ENCODE measurements around the gene PARPBP.
"Not testable (repeated sequence)": the region's sequence is repeated elsewhere in the genome, so short reads cannot be mapped to it uniquely, and the experiment has no call there.

Gene PARPBP, protein sequence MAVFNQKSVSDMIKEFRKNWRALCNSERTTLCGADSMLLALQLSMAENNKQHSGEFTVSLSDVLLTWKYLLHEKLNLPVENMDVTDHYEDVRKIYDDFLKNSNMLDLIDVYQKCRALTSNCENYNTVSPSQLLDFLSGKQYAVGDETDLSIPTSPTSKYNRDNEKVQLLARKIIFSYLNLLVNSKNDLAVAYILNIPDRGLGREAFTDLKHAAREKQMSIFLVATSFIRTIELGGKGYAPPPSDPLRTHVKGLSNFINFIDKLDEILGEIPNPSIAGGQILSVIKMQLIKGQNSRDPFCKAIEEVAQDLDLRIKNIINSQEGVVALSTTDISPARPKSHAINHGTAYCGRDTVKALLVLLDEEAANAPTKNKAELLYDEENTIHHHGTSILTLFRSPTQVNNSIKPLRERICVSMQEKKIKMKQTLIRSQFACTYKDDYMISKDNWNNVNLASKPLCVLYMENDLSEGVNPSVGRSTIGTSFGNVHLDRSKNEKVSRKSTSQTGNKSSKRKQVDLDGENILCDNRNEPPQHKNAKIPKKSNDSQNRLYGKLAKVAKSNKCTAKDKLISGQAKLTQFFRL

DNA sequence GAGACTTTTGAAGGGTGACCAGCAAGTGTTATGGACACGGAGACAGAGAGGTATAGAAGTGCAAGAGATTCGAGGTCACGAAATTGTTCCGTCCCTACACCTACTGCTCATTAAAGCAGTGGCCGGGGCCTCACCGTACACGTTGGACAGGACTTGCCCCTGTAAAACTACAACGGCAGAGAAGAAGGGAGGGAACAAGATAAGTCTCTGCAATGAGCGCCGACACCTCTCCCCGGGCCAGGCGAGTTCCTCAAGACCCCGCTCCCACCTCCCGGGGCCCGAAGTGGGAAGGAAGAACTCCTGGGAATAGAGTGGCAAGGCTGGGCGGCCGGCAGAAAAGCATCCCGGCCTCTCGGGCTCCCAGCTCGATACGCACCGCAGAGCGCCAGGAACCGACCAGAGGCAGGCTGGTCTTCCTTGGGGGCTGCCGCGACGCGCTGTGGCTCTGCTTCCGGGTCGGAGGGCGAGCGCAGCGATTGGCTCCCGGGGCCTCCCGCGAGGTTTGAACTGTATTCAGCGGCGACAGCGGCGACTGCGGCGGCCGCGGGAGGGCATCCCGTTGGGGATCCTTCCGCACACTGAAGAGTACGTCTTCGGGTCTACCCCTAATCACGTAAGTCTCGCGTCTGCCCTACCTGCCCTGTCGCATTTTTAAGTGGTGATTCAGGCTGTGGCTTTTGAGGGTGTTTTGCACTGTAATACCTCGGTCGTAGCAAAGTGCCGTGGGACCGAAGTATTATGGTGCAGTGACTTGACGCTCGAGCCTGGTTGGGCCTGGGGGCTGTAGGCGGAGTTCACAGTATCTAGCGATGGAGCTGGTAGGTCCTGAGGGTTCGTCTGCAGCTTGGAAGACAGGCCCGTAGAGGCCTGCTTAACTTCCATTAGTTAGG, at the start of gene PARPBP, which contains the start of gene NUP37:
Gene PARPBP, plus strand, starts transcription at position 510 of the 890 bp plus-strand sequence. CDS start 3,706 bp downstream, outside the sequence.
Gene NUP37, minus strand, starts transcription at position 441 of the 890 bp plus-strand sequence. CDS start 1,596 bp downstream, outside the sequence.
- DNase-seq: peak; percentile 88

DNA sequence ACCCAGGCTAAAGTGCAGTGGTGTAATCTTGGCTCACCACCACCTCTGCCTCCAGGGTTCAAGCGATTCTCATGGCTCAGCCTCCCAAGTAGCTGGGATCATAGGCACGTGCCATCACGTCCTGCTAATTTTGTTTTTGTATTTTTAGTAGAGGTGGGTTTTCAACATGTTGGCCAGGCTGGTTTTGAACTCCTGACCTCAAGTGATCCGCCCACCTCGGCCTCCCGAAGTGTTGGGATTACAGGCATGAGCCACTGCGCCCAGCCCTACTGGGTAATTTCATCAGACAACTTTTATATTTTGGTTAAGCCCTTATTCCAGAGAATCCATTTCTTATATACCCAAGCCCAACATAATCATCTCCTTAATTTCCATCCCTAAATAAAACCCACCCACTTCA, 47.9 kb upstream of the PARPBP start:
- not testable (repeated sequence) for DNase-seq

GRCh38 chr12:102080842-102081241, 39.1 kb upstream of the PARPBP start:
- DNase-seq: no peak

DNA sequence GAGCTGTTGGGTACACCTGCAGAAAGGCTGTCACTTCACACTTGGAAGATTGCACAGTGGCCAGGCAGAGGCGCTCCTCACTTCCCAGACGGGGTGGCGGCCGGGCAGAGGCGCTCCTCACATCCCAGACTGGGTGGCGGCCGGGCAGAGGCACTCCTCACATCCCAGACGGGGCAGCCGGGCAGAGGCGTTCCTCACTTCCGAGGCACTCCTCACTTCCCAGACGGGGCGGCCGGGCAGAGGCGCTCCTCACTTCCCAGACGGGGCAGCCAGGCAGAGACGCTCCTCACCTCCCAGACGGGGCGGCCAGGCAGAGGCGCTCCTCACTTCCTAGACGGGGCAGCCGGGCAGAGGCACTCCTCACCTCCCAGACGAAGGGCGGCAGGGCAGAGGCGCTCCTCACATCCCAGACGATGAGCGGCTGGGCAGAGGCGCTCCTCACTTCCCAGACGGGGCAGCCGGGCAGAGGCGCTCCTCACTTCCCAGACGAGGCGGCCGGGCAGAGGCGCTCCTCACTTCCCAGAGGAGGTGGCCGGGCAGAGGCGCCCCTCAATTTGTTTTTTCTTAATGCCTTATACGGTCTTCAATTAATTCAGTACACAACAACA, 30.7 kb upstream of the PARPBP start:
- not testable (repeated sequence) for DNase-seq

- no peak for DNase-seq
Measured at GRCh38 chr12:102093319-102093718, 26.7 kb upstream of the PARPBP start.

GRCh38 chr12:102095677-102096263, 24.2 kb upstream of the PARPBP start:
- no peak for DNase-seq

DNA sequence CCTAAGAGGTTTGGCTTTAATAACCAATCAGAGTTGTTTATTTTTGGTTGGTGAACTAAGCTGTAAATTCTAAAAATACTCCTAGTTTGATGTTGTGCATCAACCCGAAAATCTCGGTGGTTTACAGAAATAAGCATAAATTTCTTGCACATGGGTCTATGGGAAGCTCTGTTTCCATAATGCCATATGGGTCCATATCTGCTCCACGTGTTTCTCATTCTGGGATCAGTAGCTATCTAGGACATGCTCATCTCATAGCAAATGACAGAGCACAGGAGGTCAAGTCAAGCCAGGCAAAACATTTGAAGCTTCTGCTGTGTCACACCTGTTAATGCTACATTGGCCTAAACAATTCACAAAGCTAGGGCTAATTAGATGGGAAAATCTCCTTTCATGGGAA, 23.1 kb upstream of the PARPBP start:
- no peak for DNase-seq

DNA sequence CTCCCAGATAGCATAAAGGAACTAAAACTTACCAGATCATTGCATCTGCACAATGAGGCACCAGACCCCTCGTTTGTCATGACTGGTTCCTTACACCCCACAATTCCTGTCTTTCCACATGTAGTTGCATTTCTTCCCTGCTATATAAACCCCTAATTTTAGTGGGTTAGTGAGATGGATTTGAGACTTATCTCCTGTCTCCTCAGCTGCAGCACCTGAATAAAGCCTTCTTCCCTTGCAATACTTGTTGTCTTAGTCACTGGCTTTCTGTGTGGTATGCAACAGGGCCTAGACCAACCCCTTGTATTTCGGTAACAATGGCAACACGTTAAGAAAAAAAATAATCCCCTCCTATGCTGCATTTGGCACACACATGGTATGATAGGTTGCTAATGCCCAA, 13.1 kb upstream of the PARPBP start:
- DNase-seq: no peak

- DNase-seq: no peak
Measured at GRCh38 chr12:102107970-102108369, 12.0 kb upstream of the PARPBP start.

DNA sequence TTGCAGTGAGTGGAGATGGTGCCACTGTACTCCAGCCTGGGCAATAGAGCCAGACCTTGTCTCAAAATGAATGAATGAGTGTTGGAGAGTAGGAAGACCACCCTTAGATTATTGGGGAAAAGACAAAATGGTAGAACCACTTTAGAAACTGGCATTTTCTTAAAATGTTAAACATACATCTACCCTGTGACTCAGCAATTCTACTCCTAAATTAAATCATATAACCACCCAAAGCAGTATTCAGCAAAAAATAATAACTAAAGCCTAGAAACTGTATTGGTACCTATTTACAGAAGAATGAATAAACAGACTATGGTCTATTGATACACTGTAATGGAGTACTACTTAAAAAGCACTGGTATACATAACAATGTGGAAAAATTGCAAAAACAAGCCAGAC, 9.2 kb upstream of the PARPBP start:
- no peak for DNase-seq

GRCh38 chr12:102114212-102114611, 5.8 kb upstream of the PARPBP start:
- DNase-seq: no peak

DNA sequence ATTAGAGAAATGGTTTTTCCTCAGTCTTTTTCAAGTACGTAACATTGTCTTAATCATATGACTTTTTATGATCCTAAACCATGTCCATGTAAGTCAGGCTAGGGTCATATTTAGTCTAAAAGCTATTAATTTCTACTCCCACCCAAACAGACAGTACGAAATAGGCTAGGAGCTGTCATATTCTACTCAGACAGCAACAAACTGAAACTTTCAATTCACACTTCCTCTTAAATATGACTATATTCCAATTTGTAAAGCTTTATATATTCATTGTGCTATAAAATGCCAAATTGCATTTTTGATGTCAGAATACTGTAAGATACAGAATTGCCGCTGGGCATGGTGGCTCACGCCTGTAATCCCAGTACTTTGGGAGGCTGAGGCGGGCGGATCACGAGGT, 3.6 kb upstream of the PARPBP start:
- DNase-seq: no peak

- no peak for DNase-seq
Measured at GRCh38 chr12:102118874-102119273, 1.1 kb upstream of the PARPBP start.

GRCh38 chr12:102120564-102120873, 536 bp downstream of the PARPBP start:
- no peak for DNase-seq

GRCh38 chr12:102120886-102121285, 903 bp downstream of the PARPBP start:
- no peak for DNase-seq

DNA sequence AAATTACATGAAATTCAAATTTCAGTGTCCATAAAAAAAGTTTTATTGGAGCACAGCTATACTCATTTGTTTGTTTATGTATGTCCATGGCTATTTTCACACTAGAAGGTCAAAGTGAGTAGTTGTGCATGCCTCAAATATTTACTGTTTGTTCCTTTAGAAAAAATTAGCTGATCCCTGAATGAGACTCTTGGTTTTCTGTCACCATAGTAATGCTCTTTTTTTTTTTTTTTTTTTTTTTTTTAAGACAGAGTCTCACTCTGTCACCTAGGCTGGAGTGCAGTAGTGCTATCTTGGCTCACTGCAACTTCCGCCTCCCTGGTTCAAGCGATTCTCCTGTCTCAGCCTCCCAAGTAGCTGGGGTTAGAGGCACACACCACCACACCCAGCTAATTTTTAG, 1.3 kb downstream of the PARPBP start:
- DNase-seq: not testable (repeated sequence)

DNA sequence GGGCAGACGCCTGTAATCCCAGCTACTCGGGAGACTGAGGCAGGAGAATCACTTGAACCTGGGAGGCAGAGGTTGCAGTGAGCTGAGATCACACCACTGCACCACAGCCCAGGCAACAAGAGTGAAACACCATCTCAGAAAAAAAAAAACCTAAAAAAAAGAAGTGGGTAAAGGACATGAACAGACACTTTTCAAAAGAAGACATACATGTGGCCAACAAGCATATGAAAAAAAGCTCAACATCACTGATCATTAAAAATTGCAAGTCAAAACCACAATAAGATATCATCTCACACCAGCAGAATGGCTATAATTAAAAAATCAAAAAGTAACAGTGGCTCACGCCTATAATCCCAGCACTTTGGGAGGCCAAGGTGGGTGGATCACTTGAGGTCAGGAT, 10.7 kb downstream of the PARPBP start:
- DNase-seq: not testable (repeated sequence)

- not testable (repeated sequence) for DNase-seq
Measured at GRCh38 chr12:102131442-102131841, 11.5 kb downstream of the PARPBP start.

- not testable (repeated sequence) for DNase-seq
Measured at GRCh38 chr12:102137619-102138018, 17.6 kb downstream of the PARPBP start.

DNA sequence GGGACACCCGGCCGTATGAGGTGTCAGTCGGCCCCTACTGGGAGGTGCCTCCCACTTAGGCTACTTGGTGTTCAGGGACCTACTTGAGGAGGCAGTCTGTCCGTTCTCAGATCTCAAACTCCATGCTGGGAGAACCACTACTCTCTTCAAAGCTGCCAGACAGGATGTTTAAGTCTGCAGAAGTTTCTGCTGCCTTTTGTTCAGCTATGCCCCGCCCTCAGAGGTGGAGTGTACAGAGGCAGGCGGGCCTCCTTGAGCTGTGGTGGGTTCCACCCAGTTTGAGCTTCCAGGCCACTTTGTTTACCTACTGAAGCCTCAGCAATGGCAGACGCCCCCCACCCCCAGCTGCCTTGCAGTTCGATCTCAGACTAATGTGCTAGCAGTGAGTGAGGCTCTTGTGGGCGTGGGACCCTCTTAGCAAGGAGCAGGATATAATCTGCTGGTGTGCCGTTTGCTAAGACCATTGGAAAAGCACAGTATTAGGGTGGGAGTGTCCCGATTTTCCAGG, 22.9 kb downstream of the PARPBP start:
- not testable (repeated sequence) for DNase-seq

- no peak for DNase-seq
Measured at GRCh38 chr12:102144221-102144620, 24.2 kb downstream of the PARPBP start.

- not testable (repeated sequence) for DNase-seq
Measured at GRCh38 chr12:102147062-102147587, 27.1 kb downstream of the PARPBP start.

Measured in activated CD4-positive, alpha-beta T cell treated with anti-CD3 and anti-CD28 coated beads, Interleukin-2, amount 50 U/mL, for 1 hour (primary cell).